ENCODE results near the gene IL1R2.

Gene IL1R2, protein sequence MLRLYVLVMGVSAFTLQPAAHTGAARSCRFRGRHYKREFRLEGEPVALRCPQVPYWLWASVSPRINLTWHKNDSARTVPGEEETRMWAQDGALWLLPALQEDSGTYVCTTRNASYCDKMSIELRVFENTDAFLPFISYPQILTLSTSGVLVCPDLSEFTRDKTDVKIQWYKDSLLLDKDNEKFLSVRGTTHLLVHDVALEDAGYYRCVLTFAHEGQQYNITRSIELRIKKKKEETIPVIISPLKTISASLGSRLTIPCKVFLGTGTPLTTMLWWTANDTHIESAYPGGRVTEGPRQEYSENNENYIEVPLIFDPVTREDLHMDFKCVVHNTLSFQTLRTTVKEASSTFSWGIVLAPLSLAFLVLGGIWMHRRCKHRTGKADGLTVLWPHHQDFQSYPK

DNA sequence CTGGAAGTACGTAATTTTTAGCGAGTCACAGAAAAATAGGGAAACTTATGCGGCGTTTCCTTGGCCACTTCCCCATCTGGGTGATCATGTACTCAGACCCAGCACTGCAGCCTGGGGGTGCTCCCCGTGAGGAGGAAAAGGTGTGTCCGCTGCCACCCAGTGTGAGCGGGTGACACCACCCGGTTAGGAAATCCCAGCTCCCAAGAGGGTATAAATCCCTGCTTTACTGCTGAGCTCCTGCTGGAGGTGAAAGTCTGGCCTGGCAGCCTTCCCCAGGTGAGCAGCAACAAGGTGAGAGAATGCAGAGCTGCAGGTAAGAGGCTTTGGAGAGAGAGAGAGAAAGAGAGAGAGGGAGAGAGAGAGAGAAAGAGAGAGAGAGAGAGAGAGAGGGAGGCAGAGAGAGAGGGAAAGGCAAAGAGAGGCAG is at the start of gene IL1R2:
Gene IL1R2, plus strand, starts transcription at position 240 of the 425 bp plus-strand sequence. CDS start 16,616 bp downstream, outside the sequence.
- DNase-seq (ENCODE audit: low read depth in 3 of 3) = no peak

DNA sequence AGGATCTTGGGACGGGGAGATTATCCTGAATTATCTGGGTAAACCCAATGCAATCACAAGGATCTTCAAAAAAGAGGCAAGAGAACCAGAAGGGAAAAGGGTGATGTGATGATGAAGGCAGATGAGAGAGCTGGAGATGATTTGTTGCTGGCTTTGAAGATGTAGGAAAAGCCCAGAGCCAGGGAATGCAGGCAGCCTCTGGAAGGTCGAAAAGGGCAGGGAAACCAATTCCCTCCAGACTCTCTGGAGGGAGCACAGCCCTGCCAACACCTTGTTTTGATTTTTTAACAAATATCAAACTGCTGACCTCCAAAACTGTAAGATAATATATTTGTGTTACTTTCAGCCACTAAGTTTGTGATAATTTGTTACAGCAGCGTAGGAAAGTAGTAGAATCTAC is 48.9 kb upstream of the IL1R2 start:
- DNase-seq (ENCODE audit: low read depth in 3 of 3) = no peak

- no peak for DNase-seq (ENCODE audit: low read depth in 3 of 3)
Measured at GRCh38 chr2:101946372-101947039, 45.3 kb upstream of the IL1R2 start.

DNA sequence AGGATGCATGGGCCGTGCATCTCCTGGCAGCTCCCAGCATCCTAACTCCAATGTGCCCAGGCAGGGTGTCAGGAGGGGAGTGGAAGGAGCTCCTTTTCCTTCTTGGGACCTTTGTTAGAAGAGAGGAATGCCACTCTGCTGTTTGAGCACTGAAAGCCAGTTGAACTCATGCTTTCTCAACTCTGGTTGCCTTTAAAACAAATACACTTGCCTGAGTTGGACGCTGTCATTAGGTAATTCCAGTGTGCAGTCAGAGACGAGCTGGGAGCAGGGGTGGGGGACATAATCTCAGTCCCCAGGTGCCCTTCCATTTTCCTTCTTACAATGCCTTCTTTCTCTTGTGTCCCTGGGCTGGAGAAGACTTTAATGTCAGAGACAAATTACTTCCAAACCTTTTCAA is 44.4 kb upstream of the IL1R2 start:
- no peak for DNase-seq (ENCODE audit: low read depth in 3 of 3)

- DNase-seq (ENCODE audit: low read depth in 3 of 3) = no peak
Measured at GRCh38 chr2:101948625-101949155, 43.1 kb upstream of the IL1R2 start.

- peak in 1 of 3 donors; percentile 6 for DNase-seq (ENCODE audit: low read depth in 3 of 3)
Measured at GRCh38 chr2:101949304-101949703, 42.5 kb upstream of the IL1R2 start.

- DNase-seq (ENCODE audit: low read depth in 3 of 3) = no peak
Measured at GRCh38 chr2:101951296-101951695, 40.5 kb upstream of the IL1R2 start.

DNA sequence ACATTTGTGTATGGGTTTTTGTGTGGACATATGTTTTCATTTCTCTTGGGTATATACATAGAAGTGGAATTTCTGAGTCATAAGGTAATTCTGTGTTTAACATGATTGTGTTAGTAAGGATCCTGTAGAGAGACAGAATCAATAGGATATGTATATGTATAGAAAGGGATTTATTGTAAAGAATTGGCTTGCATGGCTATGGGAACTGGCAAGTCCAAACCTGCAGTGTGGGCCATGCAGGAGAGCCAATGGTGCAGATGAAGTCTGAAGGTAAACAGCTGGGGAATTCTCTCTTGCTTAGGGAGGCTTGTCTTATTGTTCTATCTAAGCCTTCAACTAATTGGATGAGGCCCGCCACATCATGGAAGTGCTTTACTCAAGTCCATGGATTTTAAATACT is 39.2 kb upstream of the IL1R2 start:
- no peak for DNase-seq (ENCODE audit: low read depth in 3 of 3)

DNA sequence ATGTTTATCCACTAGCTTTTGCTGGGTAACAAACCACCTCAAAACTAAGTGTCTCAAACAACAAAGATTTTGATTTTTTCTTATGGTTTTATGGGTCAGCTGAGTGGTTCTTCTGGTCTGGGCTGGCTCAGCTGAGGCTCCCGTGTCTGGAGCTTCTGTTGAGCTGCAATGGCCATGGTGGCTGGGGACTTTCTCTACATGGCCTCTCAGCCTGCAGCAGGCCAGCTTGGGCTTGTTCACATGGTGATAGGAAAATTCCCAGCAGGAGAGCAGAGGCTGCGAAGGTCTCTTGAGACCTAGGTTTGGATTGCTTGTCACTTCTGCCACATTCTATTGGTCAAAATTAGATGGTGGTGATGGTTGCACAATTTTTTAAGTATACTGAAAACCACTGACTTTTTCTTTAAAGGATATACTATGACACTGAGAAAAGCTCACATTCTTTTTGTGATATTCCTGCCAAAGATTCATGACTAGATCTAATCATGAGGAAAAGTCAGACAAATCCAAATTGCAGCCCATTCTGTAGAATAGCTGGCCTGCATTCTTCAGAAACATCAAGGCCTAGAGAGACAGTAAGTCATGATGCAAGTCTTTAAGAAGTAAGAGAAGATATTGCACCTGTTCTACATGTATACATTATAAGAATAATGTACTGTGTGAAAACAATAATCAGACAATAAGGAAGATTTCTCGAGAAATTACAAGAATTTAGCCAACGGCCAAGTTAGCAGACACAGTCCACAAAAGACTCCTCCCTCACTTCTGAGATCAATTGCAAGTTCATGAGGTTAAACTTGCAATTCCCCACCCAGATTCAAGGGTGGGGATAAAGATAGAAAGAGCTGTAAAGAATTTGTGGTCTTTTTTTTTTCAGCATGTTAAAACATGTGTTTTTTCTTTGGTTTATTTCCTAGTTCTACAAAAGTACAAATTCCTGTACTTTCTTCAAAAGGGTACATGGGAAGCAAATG is 35.0 kb upstream of the IL1R2 start:
- DNase-seq (ENCODE audit: low read depth in 3 of 3) = no peak

GRCh38 chr2:101958061-101958460 is 33.7 kb upstream of the IL1R2 start:
- no peak for DNase-seq (ENCODE audit: low read depth in 3 of 3)

DNA sequence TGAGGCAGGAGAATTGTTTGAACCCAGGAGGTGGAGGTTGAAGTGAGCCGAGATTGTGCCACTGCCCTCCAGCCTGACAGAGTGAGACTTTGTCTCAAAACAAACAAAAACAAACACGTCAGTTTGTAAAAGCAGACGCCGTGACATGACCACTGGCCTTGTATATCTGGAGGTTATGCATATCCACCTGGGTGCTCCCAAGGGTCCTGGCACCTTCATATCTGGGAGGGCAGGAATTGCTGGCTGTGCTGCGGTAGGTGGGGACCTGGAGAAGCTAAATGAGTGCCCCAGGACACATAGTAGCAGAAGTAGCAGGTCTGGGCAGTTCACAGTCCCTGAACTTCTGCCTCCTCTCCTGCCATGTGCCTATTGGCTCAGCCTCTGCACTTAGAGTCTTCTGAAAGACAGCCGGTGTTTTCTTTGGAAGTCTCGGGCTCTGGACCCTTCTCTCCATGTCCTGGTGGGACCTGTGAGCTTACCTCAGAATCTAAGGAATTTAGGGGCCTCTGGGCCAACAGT is 30.9 kb upstream of the IL1R2 start:
- DNase-seq (ENCODE audit: low read depth in 3 of 3) = no peak

GRCh38 chr2:101961338-101962191 is 30.2 kb upstream of the IL1R2 start:
- DNase-seq (ENCODE audit: low read depth in 3 of 3) = no peak

GRCh38 chr2:101962309-101962708 is 29.5 kb upstream of the IL1R2 start:
- no peak for DNase-seq (ENCODE audit: low read depth in 3 of 3)

- no peak for DNase-seq (ENCODE audit: low read depth in 3 of 3)
Measured at GRCh38 chr2:101963198-101963597, 28.6 kb upstream of the IL1R2 start.

DNA sequence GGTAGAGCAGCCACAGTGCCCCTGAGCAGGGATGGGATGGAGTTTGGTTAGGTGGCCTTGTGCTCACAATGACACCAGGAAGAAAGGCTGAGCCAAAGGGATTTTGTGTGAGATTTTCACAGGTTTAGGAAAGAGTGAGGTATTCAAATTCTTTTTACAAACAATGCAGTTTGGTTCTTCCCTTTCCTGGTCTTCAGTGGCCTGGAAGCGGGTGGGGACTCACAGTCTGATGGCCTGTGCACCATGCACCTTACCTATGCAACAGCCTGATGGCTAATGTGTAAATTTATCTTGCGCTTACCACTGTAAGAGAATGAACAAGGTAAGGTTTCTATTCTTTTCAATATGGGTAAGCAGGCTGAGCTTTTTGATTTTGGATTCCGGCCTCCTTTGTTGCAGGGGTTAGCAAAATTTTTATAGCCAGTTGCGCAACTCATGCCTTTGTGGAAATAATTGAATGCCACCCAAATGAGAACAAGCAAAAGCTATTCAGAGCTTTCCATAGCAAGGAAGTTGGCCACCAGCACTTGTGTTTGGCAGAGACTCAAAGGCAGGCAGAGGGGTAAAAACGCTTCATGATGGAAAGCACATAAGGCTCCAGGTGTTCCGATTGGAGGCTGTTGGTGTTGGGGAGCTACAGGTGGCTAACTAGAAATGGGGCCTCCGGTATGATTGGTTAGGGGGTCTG is 23.8 kb upstream of the IL1R2 start:
- no peak for DNase-seq (ENCODE audit: low read depth in 3 of 3)

- no peak for DNase-seq (ENCODE audit: low read depth in 3 of 3)
Measured at GRCh38 chr2:101969723-101970122, 22.0 kb upstream of the IL1R2 start.

GRCh38 chr2:101970901-101971300 is 20.9 kb upstream of the IL1R2 start:
- no peak for DNase-seq (ENCODE audit: low read depth in 3 of 3)

GRCh38 chr2:101971836-101972235 is 19.9 kb upstream of the IL1R2 start:
- no peak for DNase-seq (ENCODE audit: low read depth in 3 of 3)

DNA sequence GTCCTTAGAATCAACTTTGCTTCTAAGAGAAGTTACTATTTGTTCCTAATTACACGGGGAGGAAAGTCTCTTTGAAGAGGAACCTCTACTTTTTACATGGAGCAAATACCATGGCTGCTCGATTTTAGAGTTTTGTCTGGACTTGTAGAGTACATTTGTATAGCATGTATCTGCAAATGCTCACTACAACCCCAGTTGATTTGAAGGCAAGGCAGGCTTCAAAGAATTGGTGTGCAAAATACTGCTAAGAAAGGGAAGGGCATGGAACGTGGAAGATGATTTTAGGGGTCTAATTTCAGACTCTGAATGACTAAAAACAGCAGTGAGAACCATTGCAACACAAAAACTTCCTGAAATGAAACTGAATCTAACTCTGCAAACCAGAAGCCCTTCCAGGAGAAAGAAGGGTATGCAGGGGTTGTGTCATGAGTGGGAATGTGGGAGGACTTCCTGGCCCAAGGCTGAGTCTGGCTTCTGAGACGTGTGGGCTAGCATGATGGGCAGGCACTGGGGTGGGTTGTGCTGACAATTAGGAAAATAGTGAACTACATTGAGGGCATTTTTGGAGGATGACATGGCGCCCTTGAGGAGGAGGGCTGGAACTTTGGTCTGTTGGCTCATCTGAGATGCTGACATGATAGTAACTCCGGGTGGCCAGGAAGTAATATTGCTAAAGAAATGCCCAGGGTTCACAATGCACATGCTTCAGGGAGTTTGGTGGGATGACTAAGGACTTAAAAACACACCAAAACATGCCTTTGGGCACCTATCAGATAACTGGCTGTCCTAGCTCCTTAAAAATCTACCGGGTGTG is 18.9 kb upstream of the IL1R2 start:
- DNase-seq (ENCODE audit: low read depth in 3 of 3) = no peak
